GM12872 (cell line): Measurements from ENCODE around the gene MBP.

Experiments
- TF ChIP-seq, protein P1 (sequence below): IDR thresholded peaks from 3 replicates; pipeline ENCODE4 v1.5.1; 2011; ENCODE audit warnings: low read depth, mild to moderate bottlenecking, low read length, moderate library complexity; ENCODE audit not compliant: insufficient read depth

Gene MBP

DNA sequence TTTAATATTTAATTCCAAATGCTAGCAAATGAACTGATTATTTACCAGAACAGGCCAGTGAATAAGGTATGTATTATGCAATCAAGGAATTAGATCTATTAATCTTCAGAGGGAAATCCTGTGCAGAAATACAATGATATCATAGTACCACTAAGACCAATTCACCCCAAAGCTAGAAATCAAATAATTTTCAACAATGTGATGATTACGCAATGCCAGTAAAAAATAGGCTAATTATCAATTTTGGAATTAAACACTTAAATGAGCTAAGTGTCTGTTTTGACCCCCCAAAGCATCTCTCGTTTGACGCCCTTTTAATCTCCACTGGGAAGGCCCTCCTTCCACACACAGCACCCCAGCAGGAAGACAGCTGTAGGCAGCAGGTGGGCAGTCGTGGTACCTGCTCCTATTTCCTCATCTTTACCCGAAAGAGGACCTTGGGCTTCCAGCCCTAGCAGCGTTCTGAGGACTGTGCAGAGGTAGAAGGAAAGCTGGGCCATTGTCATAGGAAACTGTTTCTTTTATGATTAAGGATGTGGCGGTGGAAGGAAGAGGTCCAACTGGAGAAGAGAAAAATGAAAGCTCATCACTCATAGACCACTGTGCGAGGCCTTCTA, 84.7 kb downstream of the MBP start:
- TF ChIP-seq, protein P1, sequence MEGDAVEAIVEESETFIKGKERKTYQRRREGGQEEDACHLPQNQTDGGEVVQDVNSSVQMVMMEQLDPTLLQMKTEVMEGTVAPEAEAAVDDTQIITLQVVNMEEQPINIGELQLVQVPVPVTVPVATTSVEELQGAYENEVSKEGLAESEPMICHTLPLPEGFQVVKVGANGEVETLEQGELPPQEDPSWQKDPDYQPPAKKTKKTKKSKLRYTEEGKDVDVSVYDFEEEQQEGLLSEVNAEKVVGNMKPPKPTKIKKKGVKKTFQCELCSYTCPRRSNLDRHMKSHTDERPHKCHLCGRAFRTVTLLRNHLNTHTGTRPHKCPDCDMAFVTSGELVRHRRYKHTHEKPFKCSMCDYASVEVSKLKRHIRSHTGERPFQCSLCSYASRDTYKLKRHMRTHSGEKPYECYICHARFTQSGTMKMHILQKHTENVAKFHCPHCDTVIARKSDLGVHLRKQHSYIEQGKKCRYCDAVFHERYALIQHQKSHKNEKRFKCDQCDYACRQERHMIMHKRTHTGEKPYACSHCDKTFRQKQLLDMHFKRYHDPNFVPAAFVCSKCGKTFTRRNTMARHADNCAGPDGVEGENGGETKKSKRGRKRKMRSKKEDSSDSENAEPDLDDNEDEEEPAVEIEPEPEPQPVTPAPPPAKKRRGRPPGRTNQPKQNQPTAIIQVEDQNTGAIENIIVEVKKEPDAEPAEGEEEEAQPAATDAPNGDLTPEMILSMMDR: no peak

DNA sequence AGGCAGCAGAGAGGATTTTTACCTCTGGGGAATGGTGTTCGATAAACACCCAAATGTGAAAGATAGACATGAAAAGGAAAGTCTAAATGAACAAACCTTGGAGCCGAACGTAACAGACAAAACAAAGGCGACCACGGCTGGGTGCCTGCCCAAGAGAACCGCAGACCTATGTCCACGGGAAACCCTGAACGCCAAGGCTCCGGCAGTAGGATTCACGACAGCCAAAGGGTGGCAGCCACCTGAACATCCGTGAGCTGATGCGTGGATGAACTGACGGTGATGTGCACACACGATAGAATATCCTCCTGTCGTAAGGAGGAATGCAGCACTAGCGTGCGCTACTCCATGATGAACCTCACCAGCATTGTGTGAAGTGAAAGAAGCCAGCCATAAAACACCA, 85.6 kb downstream of the MBP start:
- TF ChIP-seq, protein P1: no peak

- TF ChIP-seq, protein P1: no peak
Measured at GRCh38 chr18:77046409-77046808, 86.2 kb downstream of the MBP start.

- TF ChIP-seq, protein P1: no peak
Measured at GRCh38 chr18:77045677-77046076, 86.9 kb downstream of the MBP start.

GRCh38 chr18:77044866-77045664, 87.5 kb downstream of the MBP start:
- TF ChIP-seq, protein P1: no peak

- TF ChIP-seq, protein P1: no peak
Measured at GRCh38 chr18:77043541-77044280, 88.9 kb downstream of the MBP start.

GRCh38 chr18:77042583-77042982, 90.0 kb downstream of the MBP start:
- TF ChIP-seq, protein P1: no peak
